K562 (cell line): ENCODE results near the gene ADORA1.

Source experiments
- CEBPG ChIP-seq, 3 experiments: fragments of 200-800 bp in 1 of 3; sonication (Bioruptor generic) in 1 of 3; sonication (generic) in 1 of 3; formaldehyde crosslinking in 1 of 3; IDR thresholded peaks in 2 of 3; conservative IDR thresholded peaks in 1 of 3; 2 replicates each; pipeline versions ENCODE4 v1.6.1 to v1.8.0; 2016 to 2022; ENCODE audit warnings: missing compliant biosample characterization in 2 of 3, missing genetic modification characterization in 2 of 3, mild to moderate bottlenecking in 1 of 3, missing genetic modification reagents in 1 of 3
- SIN3A ChIP-seq, 2 experiments: fragments of 150-350 bp in 1 of 2; IDR thresholded peaks; 2 replicates each; pipeline ENCODE4 v1.6.1; 2011 to 2016; ENCODE audit warnings: borderline replicate concordance in 2 of 2, low read depth in 2 of 2, low read length in 2 of 2, mild to moderate bottlenecking in 2 of 2, moderate library complexity in 2 of 2; ENCODE audit not compliant: control insufficient read depth in 1 of 2

DNA sequence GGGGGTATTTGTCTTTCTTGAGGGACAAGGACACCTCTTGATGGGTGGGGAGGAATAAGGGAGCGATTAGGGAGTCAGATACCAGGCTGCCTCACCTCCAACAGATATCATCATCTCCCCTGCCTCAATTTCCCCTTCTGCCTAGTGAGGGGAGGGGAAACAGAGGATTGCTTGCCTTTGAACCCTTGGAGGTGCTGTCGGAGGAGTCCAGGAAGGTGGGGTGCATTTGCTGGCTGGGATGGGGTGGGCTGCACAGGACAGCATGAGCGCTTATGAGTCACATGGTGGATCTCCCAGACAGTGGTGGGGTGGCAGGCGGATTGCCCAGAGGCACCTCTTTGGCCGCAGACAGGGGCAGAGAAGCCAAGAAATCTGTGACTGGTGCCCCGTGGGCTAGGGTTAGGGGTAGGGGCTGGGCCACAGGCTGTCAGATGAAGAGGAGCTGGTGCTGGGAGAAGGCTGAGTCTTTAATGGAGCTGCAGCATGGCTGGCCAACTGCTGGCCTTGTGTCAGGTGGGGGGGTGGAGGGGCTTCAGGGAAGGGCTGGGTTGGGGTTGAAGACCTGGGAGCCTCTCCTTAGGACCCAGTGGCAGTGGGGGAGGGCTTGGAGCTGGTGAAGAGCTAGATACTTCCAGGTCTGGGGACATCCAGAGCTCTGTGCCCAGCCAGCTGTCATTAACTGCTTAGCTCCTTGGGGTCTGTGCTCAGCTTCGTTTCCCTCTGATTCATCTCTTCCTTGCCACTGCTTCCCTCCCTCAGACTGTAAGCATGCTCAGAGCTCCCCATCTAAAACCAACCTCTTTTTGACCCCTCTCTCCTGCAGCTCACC, 7.0 kb upstream of the ADORA1 start:
- no peak for TF ChIP-seq CEBPG (CRISPR knock-in tag; IDR thresholded peaks at IDR 0.05)
- TF ChIP-seq CEBPG (tag; conservative IDR thresholded peaks at IDR 0.05 in 1 of 2, IDR thresholded peaks at IDR 0.05 in 1 of 2), result no peak
- TF ChIP-seq SIN3A (IDR thresholded peaks at IDR 0.05; ENCODE audit: borderline replicate concordance in 2 of 2, control insufficient read depth in 1 of 2, low read depth in 2 of 2, low read length in 2 of 2), result no peak
